Erythroblast (primary cell): ENCODE data around the gene COBLL1.

Experiments
- GATA1 ChIP-seq: IDR thresholded peaks from 2 replicates; pipeline ENCODE4 v1.6.1; 2011; ENCODE audit warnings: low read depth, mild to moderate bottlenecking, control low read depth, low read length, moderate library complexity
- POLR2A ChIP-seq: IDR thresholded peaks from 2 replicates; pipeline ENCODE4 v1.6.1; 2011; ENCODE audit warnings: mild to moderate bottlenecking, low read length

DNA sequence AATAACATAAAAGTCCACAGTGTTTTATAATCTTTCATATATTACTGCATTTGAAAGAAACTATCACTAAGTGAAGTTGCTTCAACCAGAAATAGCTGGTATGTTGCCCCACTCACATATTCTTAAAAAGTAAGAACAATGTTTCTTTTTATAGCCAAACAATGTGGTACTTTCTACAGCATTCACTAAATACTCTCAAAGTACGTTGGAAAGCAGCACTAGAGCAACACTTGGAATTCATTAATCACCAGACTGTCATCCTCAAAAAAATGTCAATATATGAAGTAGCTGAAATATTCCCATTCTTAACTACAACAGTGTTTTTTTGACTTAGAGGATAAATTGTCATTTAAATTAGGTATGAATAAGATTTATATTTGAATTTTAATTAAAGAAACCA is 32.8 kb downstream of the COBLL1 start:
- TF ChIP-seq POLR2A (no peak), GATA1 (no peak)
